Neural cell (in vitro differentiated cells): ENCODE data around the gene HTRA2.

Experiments
- EP300 ChIP-seq: fragments of 450-650 bp; conservative IDR thresholded peaks from 2 replicates; pipeline ENCODE4 v1.6.1; 2014; ENCODE audit warnings: antibody characterized with exemption, mild to moderate bottlenecking, moderate library complexity; ENCODE audit not compliant: poor library complexity, severe bottlenecking
- EZH2 ChIP-seq: fragments of 200-600, 300-800 bp; shearing (Covaris generic), sonication (generic); IDR thresholded peaks from 2 replicates; pipeline ENCODE4 v1.6.1; 2014; ENCODE audit warnings: antibody characterized with exemption, low read length, borderline replicate concordance, mild to moderate bottlenecking; ENCODE audit not compliant: insufficient read depth, poor library complexity, severe bottlenecking
- MXI1 ChIP-seq: fragments of 450-650 bp; conservative IDR thresholded peaks from 2 replicates; pipeline ENCODE4 v1.6.1; 2014; ENCODE audit warnings: antibody characterized with exemption, mild to moderate bottlenecking; ENCODE audit not compliant: poor library complexity, severe bottlenecking
- POLR2AphosphoS5 ChIP-seq: IDR thresholded peaks from 2 replicates; pipeline ENCODE4 v1.6.1; 2012
- RAD21 ChIP-seq: fragments of 450-650 bp; conservative IDR thresholded peaks from 2 replicates; pipeline ENCODE4 v1.6.1; 2014; ENCODE audit warnings: antibody characterized with exemption, mild to moderate bottlenecking, moderate library complexity
- SMC3 ChIP-seq: fragments of 450-650 bp; conservative IDR thresholded peaks from 2 replicates; pipeline ENCODE4 v1.6.1; 2014; ENCODE audit warnings: antibody characterized with exemption, mild to moderate bottlenecking, moderate library complexity; ENCODE audit not compliant: poor library complexity
- TAF1 ChIP-seq: IDR thresholded peaks from 2 replicates; pipeline ENCODE4 v1.6.1; 2012; ENCODE audit warnings: low read depth
- TF ChIP-seq, protein P1 (sequence below): fragments of 450-650 bp; IDR thresholded peaks from 2 replicates; pipeline ENCODE4 v1.5.1; 2014; ENCODE audit warnings: antibody characterized with exemption, mild to moderate bottlenecking, moderate library complexity; ENCODE audit not compliant: poor library complexity, severe bottlenecking

GRCh38 chr2:74528600-74529356, 955 bp upstream of the HTRA2 start:
- no peak for TF ChIP-seq POLR2AphosphoS5
- TF ChIP-seq, protein P1, sequence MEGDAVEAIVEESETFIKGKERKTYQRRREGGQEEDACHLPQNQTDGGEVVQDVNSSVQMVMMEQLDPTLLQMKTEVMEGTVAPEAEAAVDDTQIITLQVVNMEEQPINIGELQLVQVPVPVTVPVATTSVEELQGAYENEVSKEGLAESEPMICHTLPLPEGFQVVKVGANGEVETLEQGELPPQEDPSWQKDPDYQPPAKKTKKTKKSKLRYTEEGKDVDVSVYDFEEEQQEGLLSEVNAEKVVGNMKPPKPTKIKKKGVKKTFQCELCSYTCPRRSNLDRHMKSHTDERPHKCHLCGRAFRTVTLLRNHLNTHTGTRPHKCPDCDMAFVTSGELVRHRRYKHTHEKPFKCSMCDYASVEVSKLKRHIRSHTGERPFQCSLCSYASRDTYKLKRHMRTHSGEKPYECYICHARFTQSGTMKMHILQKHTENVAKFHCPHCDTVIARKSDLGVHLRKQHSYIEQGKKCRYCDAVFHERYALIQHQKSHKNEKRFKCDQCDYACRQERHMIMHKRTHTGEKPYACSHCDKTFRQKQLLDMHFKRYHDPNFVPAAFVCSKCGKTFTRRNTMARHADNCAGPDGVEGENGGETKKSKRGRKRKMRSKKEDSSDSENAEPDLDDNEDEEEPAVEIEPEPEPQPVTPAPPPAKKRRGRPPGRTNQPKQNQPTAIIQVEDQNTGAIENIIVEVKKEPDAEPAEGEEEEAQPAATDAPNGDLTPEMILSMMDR: no peak
- no peak for TF ChIP-seq EZH2
- no peak for TF ChIP-seq SMC3
- TF ChIP-seq EP300: no peak
- TF ChIP-seq RAD21: no peak
- TF ChIP-seq TAF1: no peak
- no peak for TF ChIP-seq MXI1
